SK-N-SH treated with all-trans-retinoic acid at 6 μM for 48 hours (cell line): Measurements from ENCODE around the gene MALL.

ENCODE experiments used
- ARNTL ChIP-seq: fragments of 450-650 bp; formaldehyde crosslinking; IDR thresholded peaks from 2 replicates; pipeline ENCODE4 v1.5.0; 2020; ENCODE audit warnings: low read depth, mild to moderate bottlenecking, moderate library complexity, borderline replicate concordance
- CREB5 ChIP-seq: fragments of 250-450 bp; sonication (Bioruptor Pico); IDR thresholded peaks from 2 replicates; pipeline ENCODE4 v1.5.1; 2020; ENCODE audit warnings: low read depth, mild to moderate bottlenecking, moderate library complexity
- TCF4 ChIP-seq: fragments of 250-450 bp; sonication (Bioruptor Pico); IDR thresholded peaks from 2 replicates; pipeline ENCODE4 v1.8.0; 2021; ENCODE audit warnings: mild to moderate bottlenecking, moderate library complexity, borderline replicate concordance
- ZFP3 ChIP-seq: fragments of 250-450 bp; sonication (Bioruptor Pico); IDR thresholded peaks from 2 replicates; pipeline ENCODE4 v1.5.0; 2020; ENCODE audit warnings: mild to moderate bottlenecking, moderate library complexity
- ZFP30 ChIP-seq: fragments of 450-650 bp; formaldehyde crosslinking; IDR thresholded peaks from 2 replicates; pipeline ENCODE4 v1.5.0; 2022; ENCODE audit warnings: mild to moderate bottlenecking, moderate library complexity

DNA sequence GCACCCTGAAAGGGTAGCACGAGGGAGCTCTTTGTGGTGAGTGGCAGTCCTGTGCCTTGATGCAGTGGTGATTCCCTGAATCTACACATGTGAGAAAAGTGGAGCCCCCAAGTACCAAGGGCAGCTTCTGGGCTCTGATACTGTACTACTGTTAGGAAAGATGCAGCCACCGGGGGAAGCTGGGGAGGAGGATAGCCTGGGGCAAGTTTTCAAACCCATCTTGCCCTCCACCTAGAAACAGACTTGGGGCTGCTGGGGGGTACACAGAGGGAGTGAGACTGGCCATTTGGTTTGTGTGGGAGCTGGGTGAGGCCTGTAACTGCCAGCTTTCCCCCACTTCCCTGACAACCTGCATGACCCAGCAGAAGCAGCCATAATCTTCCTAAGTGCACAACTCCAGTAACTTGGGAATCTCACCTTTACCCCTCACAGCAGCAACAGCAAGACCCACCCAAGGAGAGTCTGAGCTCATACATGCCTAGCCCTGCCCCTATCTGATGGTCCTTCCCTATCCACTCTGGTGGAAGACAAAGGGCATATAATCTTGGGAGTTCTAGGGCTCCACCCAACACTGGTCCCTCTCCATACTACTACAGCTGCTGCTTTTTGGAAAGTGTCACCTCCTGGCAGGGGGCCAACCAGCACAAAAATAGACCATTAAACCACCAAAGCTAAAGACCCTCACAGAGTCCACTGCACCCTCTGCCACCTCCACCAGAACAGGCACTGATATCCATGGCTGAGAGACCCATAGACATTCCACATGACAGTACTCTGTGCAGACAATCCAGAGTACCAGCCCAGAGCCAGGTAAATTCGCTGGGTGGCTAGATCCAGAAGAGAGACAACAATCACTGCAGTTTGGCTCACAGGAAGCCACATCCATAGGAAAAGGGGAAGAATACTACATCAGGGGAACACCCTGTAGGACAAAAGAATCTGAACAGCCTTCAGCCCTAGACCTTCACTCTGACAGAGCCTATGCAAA lies 8.2 kb downstream of the MALL start:
- no peak for TF ChIP-seq ZFP3 (CRISPR knock-in tag)
- TF ChIP-seq CREB5 (CRISPR knock-in tag), result no peak
- no peak for TF ChIP-seq ZFP30 (CRISPR knock-in tag)
- TF ChIP-seq TCF4 (CRISPR knock-in tag), result no peak
- no peak for TF ChIP-seq ARNTL (CRISPR knock-in tag)
